Subcutaneous preadipocyte (primary cell): ENCODE results near the gene TAS2R10. TPM values are rescaled to one million over a fixed set of nuclear protein-coding genes. Genes with fewer than 3 reads are reported as not detected.

Experiments used
- small RNA-seq: library from RNA; depleted of rRNA; stranded (forward); fragments of <200 nt; gene quantifications from one replicate; pipeline ENCODE3, GENCODE V24; 2012
- total RNA-seq: library from RNA; depleted of rRNA; stranded (reverse); fragments of >200 nt; gene quantifications from 2 replicates; pipeline ENCODE4 v1.2.3, GENCODE V29; 2012

Gene TAS2R10
- total RNA-seq = 1.1 and 1.2 TPM in 2 replicates

DNA sequence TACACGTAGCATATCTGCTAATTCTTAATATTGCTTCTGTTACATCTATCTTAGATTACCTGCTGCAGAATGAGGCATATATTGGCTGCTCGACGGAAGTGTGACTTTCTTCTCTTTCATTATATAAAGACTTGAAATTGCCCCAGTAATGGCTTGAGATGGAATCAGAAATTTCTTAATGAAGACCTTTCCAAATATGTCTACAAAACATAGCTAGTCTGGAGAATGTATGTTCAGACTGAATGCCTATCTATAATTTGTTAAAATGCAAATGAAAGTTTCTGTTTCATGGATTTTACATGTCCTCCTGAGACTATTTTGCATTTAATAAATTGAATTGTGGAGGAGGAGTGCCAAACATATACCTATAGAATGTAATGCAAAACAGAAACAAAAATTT is at the start of gene TAS2R10:
Gene TAS2R10 (minus strand): TSS at position 101 of the 400 bp plus-strand sequence. CDS start 89 bp downstream, at position 12.

DNA sequence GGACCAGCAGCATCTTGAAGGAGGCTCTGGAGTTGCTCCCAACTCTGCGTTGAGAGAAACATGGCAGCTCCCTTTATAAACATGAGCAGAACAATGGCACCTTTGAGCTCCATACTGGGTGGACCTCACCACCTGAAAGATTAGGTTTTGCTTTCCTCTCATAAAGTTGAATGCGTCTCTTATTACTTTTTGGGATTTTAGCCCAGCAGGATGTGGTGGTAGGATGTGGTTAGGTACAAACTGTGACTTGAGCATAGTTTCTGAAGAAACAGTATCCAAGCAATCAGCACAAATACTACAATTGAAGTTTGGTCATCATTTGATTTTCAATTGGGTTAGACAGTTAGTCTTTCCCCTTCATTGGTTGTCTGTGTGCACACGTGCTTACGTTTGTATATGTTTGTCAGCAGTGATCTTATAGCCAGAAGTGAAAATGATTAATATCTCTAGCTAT is 23.3 kb upstream of the TAS2R10 start, which contains the start of gene PRR4:
Gene PRR4 (minus strand): TSS at position 51 of the 454 bp plus-strand sequence. CDS start 38 bp downstream, at position 13.

GRCh38 chr12:10810068-10810467 is 16.1 kb downstream of the TAS2R10 start, which contains the start of gene TAS2R9:
TAS2R9 (minus strand) TSS chr12:10810168; CDS start chr12:10810075, 93 bp downstream.

DNA sequence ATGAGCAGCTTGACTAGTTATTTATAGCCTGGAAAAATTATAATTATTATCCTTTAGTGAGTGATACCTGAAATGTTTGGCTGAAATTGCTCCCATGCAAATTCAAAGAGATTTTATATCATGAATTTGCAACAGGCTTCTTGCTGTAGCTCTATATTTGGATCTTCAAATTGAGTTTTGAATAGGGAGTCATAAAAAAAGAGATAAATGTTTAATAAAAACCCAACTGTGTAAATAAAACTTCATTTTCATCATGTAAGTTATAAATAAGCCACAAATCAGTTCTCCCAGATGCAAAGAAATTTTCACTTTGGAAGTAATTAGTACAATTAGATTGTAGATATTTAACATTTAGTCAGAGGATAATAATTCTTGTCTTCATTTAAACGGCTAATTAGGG is 19.0 kb downstream of the TAS2R10 start, which contains the start of gene TAS2R8:
Gene TAS2R8 (minus strand): TSS at position 101 of the 400 bp plus-strand sequence. CDS start 306 bp downstream, outside the sequence.

DNA sequence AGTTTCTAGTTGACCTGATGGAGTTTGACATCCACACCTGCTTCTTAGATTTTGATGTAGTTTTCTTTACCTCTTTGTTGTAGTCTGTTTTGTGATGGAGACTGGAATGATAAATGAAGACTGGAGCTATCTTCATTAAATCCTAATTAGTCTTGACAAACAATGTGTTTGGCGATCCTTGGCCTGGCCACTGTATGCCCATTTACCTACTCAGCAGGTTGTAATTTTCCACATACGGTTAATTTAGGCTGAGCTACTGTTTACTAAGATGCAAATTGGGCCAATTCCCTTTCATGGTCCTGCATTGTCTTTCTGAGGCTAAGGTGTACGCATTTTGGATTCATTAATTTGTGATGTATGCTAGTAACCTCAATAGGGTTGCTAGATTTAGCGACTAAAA is 23.6 kb downstream of the TAS2R10 start, which contains the start of gene TAS2R7:
Gene TAS2R7 (minus strand): TSS at position 41 of the 400 bp plus-strand sequence. CDS start 57 bp downstream, outside the sequence.

Small RNA genes lying within 50 kb of the gene (small RNA-seq; reads per million reads assigned to genes)
- 0.19 reads per million for gene PRR4

Other genes starting within 250 kb of the TAS2R10 start
- gene MAGOHB, start 212.7 kb downstream of the TAS2R10 start, total RNA-seq = 11.0 and 13.3 TPM in 2 replicates
- 0.59 TPM in 1 of 2 replicates, not detected in the other for gene STYK1, start 152.3 kb downstream of the TAS2R10 start, total RNA-seq
- 165 and 196 TPM in 2 replicates for gene YBX3, start 103.0 kb downstream of the TAS2R10 start, total RNA-seq
- not detected in 2 replicates for gene TAS2R7, start 23.7 kb downstream of the TAS2R10 start, total RNA-seq
- under 0.01 TPM in 1 of 2 replicates, not detected in the other for gene TAS2R8, start 19.1 kb downstream of the TAS2R10 start, total RNA-seq
- 0.20 TPM in 1 of 2 replicates, not detected in the other for gene TAS2R9, start 16.2 kb downstream of the TAS2R10 start, total RNA-seq
- gene PRR4, start 23.1 kb upstream of the TAS2R10 start, total RNA-seq = 2.2 and 3.9 TPM in 2 replicates
- gene PRH1, start 57.9 kb upstream of the TAS2R10 start, total RNA-seq = 19.5 and 32.5 TPM in 2 replicates
- 1.8 and 2.2 TPM in 2 replicates for gene TAS2R13, start 83.2 kb upstream of the TAS2R10 start, total RNA-seq
- not detected in 2 replicates for gene PRH2, start 102.9 kb upstream of the TAS2R10 start, total RNA-seq
- 3.7 and 4.1 TPM in 2 replicates for gene TAS2R14, start 112.9 kb upstream of the TAS2R10 start, total RNA-seq
- 2.6 and 3.7 TPM in 2 replicates for gene TAS2R50, start 160.6 kb upstream of the TAS2R10 start, total RNA-seq
- 2.6 and 4.3 TPM in 2 replicates for gene TAS2R20, start 171.9 kb upstream of the TAS2R10 start, total RNA-seq
- gene TAS2R19, start 196.3 kb upstream of the TAS2R10 start, total RNA-seq = 3.3 and 5.5 TPM in 2 replicates
- gene TAS2R31, start 205.0 kb upstream of the TAS2R10 start, total RNA-seq = 4.8 and 6.8 TPM in 2 replicates
- gene TAS2R46, start 235.9 kb upstream of the TAS2R10 start, total RNA-seq = 2.2 TPM in 2 replicates